ENCODE measurements around the gene CCDC93. TPM values are rescaled to one million over a fixed set of nuclear protein-coding genes. Genes with fewer than 3 reads are reported as not detected.

Gene CCDC93
- total and polyA plus RNA-seq, 9 donors: 10.3 to 33.8 (median 25.4) TPM

DNA sequence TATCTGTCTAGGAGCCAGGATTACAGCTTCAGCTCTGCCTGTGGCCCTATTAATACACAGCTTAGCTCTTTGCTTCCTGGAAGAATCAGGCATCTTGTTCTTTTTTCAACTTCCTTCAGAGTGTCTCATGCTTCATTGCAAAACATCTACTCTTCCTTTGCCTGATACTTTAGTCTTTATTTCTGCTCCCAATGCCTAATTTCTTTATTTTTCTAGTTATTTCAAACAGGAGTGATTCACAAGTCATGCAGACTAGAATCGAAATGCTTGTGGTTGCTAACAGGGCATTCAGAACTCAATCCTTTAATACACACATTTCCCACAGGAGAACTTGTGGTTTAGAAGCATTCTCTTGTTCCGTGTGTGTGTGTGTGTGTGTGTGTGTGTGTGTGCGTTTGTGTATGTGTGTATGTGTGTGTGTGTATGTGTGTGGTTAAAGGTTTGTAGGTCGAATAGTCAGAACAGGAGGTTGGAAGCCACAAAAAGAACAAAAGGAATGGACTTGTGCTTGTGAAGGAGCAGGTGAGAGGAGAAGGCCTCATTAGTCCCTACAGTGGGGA, 46.1 kb upstream of the CCDC93 start:
- H3K4me1 ChIP-seq (ENCODE audit: insufficient read depth): no peaks in the 10 kb centered on the region
- intact Hi-C loops (cut with DNase I): no loop called here
- 39 to 46% (median 46%) methylated on average over 4 of the region's 4 CpGs for WGBS, 3 donors
- no peak for TF ChIP-seq POLR2A (IDR thresholded peaks at IDR 0.05)
- TF ChIP-seq EP300 (IDR thresholded peaks at IDR 0.05): no peak
- TF ChIP-seq, protein P1, sequence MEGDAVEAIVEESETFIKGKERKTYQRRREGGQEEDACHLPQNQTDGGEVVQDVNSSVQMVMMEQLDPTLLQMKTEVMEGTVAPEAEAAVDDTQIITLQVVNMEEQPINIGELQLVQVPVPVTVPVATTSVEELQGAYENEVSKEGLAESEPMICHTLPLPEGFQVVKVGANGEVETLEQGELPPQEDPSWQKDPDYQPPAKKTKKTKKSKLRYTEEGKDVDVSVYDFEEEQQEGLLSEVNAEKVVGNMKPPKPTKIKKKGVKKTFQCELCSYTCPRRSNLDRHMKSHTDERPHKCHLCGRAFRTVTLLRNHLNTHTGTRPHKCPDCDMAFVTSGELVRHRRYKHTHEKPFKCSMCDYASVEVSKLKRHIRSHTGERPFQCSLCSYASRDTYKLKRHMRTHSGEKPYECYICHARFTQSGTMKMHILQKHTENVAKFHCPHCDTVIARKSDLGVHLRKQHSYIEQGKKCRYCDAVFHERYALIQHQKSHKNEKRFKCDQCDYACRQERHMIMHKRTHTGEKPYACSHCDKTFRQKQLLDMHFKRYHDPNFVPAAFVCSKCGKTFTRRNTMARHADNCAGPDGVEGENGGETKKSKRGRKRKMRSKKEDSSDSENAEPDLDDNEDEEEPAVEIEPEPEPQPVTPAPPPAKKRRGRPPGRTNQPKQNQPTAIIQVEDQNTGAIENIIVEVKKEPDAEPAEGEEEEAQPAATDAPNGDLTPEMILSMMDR (IDR thresholded peaks at IDR 0.05): no peak
- H3K27ac ChIP-seq: no peak overlapping the region
- H3K36me3 ChIP-seq: no peaks in the 10 kb centered on the region
- H3K27me3 ChIP-seq: no peaks in the 10 kb centered on the region
- no peak for DNase-seq
- H3K9me3 ChIP-seq: no peaks in the 10 kb centered on the region
- no peak overlapping the region for H3K4me3 ChIP-seq

DNA sequence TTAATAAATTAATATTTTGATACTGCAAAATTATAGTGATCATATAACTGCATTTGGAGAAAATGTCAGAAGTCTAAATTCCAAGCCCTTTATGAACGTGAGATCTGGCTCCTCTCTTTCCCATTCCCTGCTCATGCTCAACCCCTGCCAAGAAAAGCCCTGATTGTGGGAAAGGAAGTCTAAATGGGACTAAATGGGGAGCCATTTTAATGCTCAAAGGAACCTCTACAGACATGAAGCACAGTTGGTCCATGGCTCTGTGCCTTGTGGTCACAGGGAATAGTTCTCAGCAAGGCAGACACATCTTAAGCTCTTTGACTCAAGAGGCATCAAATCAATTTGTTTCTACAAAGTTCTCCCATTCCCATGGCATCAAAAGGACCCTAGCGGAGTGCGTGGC, 45.1 kb upstream of the CCDC93 start:
- Histone ChIP-seq H3K27ac (no peak overlapping the region), H3K4me1 (ENCODE audit: insufficient read depth) (no peaks in the 10 kb centered on the region), H3K4me3 (no peak overlapping the region), H3K9me3 (no peaks in the 10 kb centered on the region), H3K36me3 (no peaks in the 10 kb centered on the region), H3K27me3 (no peaks in the 10 kb centered on the region)
- WGBS, 3 donors: 54 to 78% (median 59%) methylated on average over 3 of the region's 3 CpGs
- intact Hi-C loops (cut with DNase I): no loop called here
- no peak for DNase-seq
- TF ChIP-seq EP300 (IDR thresholded peaks at IDR 0.05): no peak
- no peak for TF ChIP-seq POLR2A (IDR thresholded peaks at IDR 0.05)
- TF ChIP-seq, protein P1 (IDR thresholded peaks at IDR 0.05): no peak

DNA sequence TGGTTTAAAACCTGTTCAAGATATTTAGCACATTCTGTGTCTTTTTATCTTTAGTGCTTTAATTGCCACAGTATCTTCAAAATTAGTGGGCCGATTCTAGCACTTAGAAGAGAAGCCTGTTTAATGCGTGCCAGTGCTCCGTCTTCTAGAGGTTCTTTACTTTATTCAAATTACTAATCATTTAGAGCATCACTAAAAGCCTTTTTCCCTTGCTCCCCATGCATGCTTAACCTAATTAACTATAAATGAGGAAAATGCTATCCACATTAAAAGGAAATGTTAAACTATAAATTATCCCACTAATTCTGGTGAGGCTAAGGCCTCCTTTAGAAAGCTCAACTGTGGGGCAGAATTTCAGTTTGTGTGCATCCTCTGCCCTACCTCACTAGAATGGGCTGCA, 42.9 kb upstream of the CCDC93 start:
- intact Hi-C loops (cut with DNase I): no loop called here
- H3K27me3 ChIP-seq: no peaks in the 10 kb centered on the region
- no peaks in the 10 kb centered on the region for H3K9me3 ChIP-seq
- H3K4me1 ChIP-seq (ENCODE audit: insufficient read depth): no peaks in the 10 kb centered on the region
- no peaks in the 10 kb centered on the region for H3K36me3 ChIP-seq
- TF ChIP-seq EP300 (IDR thresholded peaks at IDR 0.05) (no peak), POLR2A (IDR thresholded peaks at IDR 0.05) (no peak)
- TF ChIP-seq, protein P1 (IDR thresholded peaks at IDR 0.05): no peak
- no peak overlapping the region for H3K4me3 ChIP-seq
- WGBS, 3 donors: 85 to 92% (median 86%) methylated on average over 3 of the region's 3 CpGs
- no peak overlapping the region for H3K27ac ChIP-seq
- DNase-seq: no peak

DNA sequence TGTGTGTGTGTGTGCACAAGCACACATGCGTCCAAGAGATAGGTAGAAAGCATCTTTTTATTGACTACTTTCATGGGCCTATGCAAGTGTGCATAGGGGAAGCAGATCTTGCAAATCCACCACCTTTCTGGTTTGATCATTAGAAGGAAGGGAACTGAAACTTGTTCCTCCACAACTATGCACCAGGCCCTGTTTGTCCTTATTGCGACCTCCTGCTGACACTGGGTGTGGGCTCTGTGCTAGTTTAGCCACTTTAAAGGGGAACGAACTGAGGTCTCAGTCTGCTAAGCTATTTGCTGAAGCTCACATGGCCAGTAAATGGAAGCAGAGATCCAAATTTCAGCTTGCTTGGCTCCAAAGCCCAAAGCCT, 42.3 kb upstream of the CCDC93 start:
- 36 to 55% (median 52%) methylated on average over 3 of the region's 3 CpGs for WGBS, 3 donors
- TF ChIP-seq, protein P1 (IDR thresholded peaks at IDR 0.05): no peak
- TF ChIP-seq EP300 (IDR thresholded peaks at IDR 0.05): no peak
- no peak for TF ChIP-seq POLR2A (IDR thresholded peaks at IDR 0.05)
- H3K4me3 ChIP-seq: no peak overlapping the region
- no peak overlapping the region for H3K27ac ChIP-seq
- no peaks in the 10 kb centered on the region for H3K27me3 ChIP-seq
- no peaks in the 10 kb centered on the region for H3K9me3 ChIP-seq
- intact Hi-C loops (cut with DNase I): no loop called here
- no peaks in the 10 kb centered on the region for H3K4me1 ChIP-seq (ENCODE audit: insufficient read depth)
- no peaks in the 10 kb centered on the region for H3K36me3 ChIP-seq
- DNase-seq: no peak

Measured in ovary (tissue), 9 donors.